ENCODE results near the gene EMC6.

Gene EMC6

DNA sequence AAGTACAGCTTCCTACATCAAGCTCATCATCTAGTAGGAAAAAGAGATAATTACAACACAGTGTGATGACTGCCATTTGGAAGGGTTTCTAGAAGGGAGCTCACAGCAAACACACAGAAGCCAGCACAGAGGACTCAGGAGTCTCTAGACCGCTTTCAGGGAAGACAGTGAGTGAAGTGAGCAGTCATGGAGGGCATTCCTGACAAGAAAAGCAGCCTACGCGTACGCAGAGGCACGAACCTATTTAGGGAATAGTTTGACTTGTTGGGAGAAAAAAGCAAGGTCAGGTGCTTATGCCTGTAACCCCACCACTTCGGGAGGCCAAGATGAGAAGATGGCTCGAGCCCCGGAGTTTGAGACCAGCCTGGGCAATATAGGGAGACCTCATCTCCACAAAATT, 46.7 kb downstream of the EMC6 start:
- no peak for DNase-seq

DNA sequence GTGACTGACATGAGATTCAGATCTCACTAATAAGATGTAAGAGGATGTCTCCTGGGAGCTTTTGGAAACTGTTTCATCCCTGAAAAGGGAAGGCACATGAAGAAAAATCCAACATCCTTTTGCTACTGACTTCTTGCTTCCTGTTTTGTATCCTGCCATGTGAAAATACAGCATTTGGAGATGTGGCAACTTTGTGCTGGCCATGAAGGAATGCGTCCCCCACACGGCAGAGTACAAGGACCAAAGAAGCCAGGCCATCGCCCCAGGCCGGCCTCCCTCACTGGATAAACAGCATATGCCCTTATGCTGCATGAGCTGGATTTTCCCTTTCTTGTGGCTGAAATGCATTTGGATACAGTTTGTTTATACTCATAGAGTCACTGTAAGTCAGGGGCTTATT, 49.6 kb downstream of the EMC6 start:
- DNase-seq = no peak

DNA sequence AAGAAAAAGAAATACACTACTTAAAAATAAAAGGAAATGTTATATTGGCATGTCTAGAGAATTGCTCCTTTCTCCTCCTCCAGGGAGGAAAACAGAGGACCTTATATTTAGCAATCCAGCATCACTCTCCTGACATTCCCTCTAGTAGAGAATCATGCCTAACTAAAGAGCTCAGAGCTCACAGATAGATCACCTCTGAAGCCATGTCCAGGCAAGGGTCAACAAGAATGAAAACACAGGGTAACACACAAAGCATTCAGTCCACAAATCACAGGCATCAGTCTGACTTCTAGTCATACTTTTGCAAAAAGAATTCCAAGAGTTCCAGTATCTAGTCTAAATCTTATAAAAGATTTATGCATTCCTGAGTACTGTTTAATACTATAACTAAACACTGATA, 50.7 kb downstream of the EMC6 start:
- DNase-seq = no peak

Data from hippocampal formation (tissue), 2 donors.